ENCODE results near the gene TLK1.

- TF ChIP-seq GATA3 (IDR thresholded peaks at IDR 0.05; ENCODE audit: low read depth, low read length) (no peak), GATA2 (IDR thresholded peaks at IDR 0.05; ENCODE audit: low read depth, low read length) (no peak)
Measured at GRCh38 chr2:171018522-171018921, 142.2 kb downstream of the TLK1 start.
